CD4-positive, alpha-beta T cell treated with Interleukin-10 for 1 hour (primary cell): ENCODE measurements around the gene LTB4R2.
A peak's percentile ranks its signal among the peaks of the same experiment; 100 is the strongest.

Source experiments
- DNase-seq: peaks from one replicate; pipeline ENCODE4 v3.0.0-alpha.2; 2020

Gene LTB4R2

GRCh38 chr14:24277606-24278321 lies 32.2 kb upstream of the LTB4R2 start:
- no peak for DNase-seq

- DNase-seq, result no peak
These were observed 31.5 kb upstream of the LTB4R2 start for GRCh38 chr14:24278424-24278823.

DNA sequence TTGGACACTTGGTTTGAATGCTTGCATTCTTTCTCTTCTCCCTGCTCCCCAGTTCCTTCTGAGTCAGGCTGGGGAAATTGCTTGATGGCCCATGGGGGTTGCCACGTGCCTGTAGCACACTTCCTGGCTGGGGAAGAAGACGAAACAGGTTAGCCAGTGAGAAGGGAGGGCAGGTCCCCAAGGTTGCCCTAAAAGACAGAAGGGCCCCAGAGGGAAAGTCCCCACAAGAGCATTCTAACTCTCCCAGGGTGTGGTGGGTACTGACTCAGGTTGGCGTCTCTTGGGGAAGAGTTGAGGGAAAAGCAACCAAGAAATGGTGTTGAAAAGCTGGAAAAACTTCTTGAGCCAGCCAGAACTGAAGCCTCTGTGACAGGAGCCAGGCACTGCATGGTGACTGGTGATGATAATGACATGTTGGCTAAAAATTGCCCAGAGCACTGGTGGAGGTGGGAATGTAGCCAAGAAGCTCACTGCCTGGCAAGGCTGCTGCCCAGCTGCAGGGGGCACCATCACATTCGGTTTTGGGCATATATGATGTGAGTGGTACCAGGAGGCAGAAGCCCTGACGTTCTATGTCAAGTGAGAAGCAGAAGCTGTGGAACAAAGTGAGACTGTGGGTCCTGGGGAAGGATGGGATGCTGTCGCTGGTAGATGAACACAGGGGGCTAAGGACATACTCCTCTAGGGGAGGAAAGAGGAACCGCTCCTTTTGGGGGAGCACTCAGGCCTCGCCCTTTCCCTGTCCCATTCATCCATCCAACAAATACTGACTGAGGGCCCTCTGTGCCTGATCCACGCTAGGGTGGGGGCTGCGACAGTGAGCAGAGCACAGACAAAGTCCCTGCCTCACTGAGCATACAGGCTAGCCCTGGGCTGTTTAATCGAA lies 30.4 kb upstream of the LTB4R2 start:
- DNase-seq, result peak; percentile 70

DNA sequence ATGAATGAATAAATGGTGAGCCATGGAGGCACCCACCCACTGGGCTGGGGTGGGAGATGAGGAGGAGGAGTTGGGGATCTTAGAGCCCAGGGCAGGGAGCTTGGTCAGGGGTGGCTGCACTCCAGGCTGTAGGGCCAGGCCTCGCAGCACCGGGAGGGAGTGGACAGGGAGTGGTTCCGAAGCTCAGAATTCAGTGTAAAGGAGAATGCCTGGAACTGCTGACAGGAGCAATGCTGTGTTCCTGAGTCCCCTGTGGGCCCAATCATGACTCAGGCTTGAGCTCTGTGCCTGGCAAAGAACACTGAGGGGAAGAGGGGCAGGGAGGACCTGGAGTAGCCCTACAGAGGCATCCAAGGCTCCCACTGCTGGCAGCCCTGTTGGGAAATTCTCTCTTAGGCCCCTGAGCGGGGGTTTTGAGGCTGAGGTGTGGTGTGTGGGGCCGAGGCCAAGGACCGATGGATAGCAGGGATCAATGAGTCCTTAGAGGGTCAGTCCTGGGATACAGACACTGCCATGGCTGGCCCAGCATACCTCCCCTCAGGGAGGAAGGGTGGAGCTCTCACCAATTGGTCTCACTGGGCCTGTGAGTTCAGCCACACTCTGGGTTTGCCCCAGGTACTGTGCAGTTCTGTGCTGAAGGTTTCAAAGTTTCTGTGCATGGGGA lies 29.0 kb upstream of the LTB4R2 start:
- no peak for DNase-seq

- no peak for DNase-seq
These were observed 28.3 kb upstream of the LTB4R2 start for GRCh38 chr14:24281636-24282035.

- no peak for DNase-seq
These were observed 27.2 kb upstream of the LTB4R2 start for GRCh38 chr14:24282736-24283135.

DNA sequence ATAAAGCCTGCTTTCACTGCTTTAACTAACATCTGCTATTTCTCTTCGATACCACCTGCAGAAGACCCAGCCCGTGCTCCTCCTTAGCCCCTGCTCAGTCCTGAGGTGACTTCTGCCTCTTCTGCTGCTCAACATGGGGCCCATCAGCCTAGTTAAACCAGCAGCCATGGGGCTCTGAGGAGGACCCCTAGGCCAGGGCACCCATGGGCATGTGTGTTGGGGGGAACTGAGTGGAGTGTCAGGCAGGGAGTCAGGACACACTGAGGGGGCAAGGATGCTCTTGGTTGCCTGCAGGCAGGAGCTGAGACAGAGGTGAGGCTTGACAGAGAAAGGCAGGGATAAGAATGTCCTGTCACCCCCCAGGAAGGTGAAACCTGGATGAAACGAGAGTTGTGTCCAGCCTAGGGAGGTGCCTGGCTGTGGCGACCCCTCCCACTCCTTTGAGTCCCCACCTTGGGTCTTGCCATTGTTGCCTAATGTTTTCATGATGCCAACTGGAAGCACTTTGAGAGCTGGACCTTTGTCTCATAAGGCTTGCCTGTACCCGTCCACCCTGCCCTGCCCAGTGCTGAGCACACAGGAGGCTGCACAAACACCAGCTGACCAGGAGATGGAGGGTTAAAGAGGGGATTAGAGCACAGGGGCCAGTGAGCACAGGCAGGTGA lies 26.0 kb upstream of the LTB4R2 start:
- no peak for DNase-seq

DNA sequence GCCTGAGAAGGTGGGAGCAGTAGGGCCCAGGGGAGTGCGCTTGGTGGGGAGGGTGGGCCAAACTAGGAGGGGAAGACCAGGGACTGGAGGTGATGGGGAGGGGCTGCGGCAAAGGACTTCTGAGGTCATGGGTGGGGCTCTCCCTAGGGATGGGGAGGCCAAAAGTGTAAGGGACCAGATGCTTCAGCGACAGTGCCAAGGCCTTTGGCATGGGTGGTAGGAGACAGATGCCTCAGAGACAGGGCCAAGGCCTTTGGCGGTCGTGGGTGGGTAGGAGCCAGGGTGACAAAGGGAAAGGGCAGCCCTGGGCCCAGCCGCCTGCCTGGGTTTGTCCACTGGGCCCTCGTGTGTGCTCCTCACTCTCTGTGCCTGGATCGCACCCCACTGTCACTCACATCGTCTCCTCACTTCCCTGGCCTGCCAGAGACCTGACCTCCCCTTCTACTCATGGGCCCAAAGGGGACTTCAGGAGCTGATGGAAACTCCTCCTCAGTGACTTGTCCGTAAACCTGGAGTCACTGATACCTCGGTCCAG lies 25.4 kb upstream of the LTB4R2 start:
- no peak for DNase-seq

- DNase-seq, result no peak
These were observed 24.6 kb upstream of the LTB4R2 start for GRCh38 chr14:24285351-24285750.

GRCh38 chr14:24286996-24287395 lies 22.9 kb upstream of the LTB4R2 start:
- no peak for DNase-seq

- no peak for DNase-seq
These were observed 20.2 kb upstream of the LTB4R2 start for GRCh38 chr14:24289649-24290280.

DNA sequence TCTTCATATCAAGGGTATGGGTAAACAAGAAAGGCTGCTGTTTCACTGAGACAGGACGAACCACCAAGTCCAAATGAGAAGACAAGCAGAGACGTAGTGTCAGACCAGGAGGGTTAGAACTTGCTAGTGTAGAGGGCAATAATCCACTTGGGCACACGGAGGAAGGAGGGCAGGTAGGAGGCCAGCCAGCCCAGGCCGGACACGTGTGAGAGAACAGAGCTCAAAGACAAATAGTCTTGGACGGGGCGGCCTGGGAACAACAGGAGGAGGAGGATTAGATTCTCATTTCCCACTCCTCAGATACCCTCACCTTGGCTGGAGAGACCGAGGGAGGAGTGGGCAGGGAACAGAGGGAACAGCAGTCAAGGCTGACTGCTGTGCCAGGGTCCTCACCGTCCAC lies 19.2 kb upstream of the LTB4R2 start:
- DNase-seq, result no peak

- DNase-seq, result no peak
These were observed 18.4 kb upstream of the LTB4R2 start for GRCh38 chr14:24291446-24292117.

GRCh38 chr14:24292118-24292807 lies 17.7 kb upstream of the LTB4R2 start:
- no peak for DNase-seq

DNA sequence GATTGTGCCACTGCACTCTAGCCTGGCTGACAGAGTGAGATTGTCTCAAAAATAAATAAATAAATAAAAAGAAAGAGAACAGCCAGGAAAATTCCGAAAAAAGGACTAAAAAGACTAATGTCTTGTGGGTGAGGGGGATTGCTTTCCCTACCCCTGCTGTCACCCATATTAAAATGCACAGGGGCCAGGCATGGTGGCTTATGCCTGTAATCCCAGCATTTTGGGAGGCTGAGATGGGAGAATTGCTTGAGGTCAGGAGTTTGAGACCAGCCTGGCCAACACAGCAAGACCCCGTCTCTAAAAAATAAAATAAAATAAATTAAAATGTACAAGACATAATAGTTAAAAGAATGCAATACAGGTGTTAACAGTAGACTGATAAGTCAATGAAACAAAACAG lies 16.4 kb upstream of the LTB4R2 start:
- DNase-seq, result no peak

DNA sequence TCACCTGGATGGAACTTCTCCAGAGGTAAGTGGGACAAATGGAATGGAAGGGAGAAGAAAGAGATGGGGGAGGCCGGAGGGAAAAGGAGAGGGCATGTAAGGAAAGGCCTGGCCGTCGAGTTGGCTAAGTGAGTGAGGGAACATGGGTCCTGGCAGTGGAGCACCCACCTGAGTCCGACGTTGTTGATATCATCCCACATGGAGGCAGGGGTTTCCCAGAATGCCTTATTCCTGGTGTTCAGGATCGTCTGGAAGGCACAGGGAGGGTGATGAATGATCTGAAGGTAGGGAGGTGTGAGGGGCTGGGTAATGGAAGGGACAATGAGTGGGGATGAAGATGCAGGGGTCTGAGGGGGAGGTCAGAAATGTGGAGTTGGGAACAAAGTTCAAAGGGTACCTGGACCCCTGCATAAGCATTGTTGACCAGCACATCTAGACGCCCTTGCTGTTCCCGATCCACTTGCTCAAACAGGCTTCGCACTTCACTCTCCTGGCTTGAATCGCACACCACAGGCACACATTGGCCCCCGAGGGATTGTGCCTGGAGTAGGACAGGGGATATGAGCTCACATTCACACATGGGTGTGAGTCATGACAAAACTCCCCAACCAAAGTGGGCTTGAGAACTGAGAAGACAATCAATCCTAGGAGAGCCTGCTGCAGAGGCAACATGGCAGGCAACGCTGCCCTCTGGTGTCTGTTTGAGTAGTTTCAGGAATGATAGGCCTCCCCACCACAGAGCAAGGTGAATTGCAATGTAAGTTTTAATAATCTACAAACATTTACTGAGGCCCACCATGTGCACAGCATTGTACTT lies 13.4 kb upstream of the LTB4R2 start:
- DNase-seq, result peak; percentile 83

GRCh38 chr14:24297190-24297964 lies 12.6 kb upstream of the LTB4R2 start:
- DNase-seq, result no peak

DNA sequence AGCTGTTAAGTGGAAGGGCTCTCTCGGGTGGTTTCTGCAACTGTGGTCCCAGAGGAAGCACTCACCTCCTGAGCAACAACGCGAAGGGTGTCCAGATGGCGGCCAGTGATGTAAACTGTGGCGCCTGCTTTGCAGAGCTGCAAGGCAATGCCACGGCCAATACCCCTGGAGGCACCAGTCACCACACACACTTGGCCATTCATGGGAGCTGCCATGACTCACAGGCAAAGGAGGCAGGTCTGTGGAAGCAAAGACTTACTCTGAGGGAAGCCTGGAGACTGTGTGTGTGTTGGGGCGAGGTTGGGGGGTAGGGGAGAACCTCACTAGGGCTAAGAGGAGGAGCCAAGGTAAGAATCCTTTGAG lies 11.1 kb upstream of the LTB4R2 start:
- no peak for DNase-seq
